K562 (cell line): ENCODE measurements around the gene CCDC9. TPM values are rescaled to one million over a fixed set of nuclear protein-coding genes. Genes with fewer than 3 reads are reported as not detected.

Experiments used
- AFF1 ChIP-seq, 2 experiments: fragments of 450-650 bp; IDR thresholded peaks; 2 replicates each; pipeline ENCODE4 v1.6.1; 2018; ENCODE audit warnings: mild to moderate bottlenecking in 2 of 2, low read depth in 1 of 2; ENCODE audit not compliant: partially characterized antibody in 2 of 2
- CCNT2 ChIP-seq: IDR thresholded peaks from 2 replicates; pipeline ENCODE4 v1.6.1; 2011; ENCODE audit warnings: borderline replicate concordance, low read depth, mild to moderate bottlenecking, moderate library complexity, mixed read lengths, low read length; ENCODE audit not compliant: insufficient read length; ENCODE audit errors: extremely low read depth
- CGGBP1 ChIP-seq: fragments of 250-450 bp; sonication (Bioruptor Pico); IDR thresholded peaks from 2 replicates; pipeline ENCODE4 v1.9.0; 2021; ENCODE audit warnings: mild to moderate bottlenecking
- CREB3 ChIP-seq: fragments of 450-650 bp; conservative IDR thresholded peaks from 2 replicates; pipeline ENCODE4 v1.6.1; 2016; ENCODE audit warnings: missing genetic modification characterization, low read depth, mild to moderate bottlenecking, missing compliant biosample characterization, moderate library complexity
- HBP1 ChIP-seq: fragments of 450-650 bp; formaldehyde crosslinking; IDR thresholded peaks from 2 replicates; pipeline ENCODE4 v1.4.0; 2022; ENCODE audit warnings: missing genetic modification characterization
- HNRNPLL ChIP-seq: fragments of 200-400 bp; formaldehyde crosslinking; IDR thresholded peaks from 2 replicates; pipeline ENCODE4 v1.6.1; 2017; ENCODE audit warnings: low read length, low read depth, mild to moderate bottlenecking; ENCODE audit not compliant: poor library complexity, severe bottlenecking
- NONO ChIP-seq, 2 experiments: fragments of 200-400 bp in 1 of 2; fragments of 450-650 bp in 1 of 2; formaldehyde crosslinking in 1 of 2; IDR thresholded peaks; 2 replicates each; pipeline ENCODE4 v1.6.1; 2017; ENCODE audit warnings: low read depth in 2 of 2, mild to moderate bottlenecking in 2 of 2, moderate library complexity in 2 of 2, low read length in 1 of 2
- RAD21 ChIP-seq, 2 experiments: fragments of 250-450 bp in 1 of 2; fragments of 450-650 bp in 1 of 2; sonication (Bioruptor Pico) in 1 of 2; formaldehyde crosslinking in 1 of 2; IDR thresholded peaks in 1 of 2; conservative IDR thresholded peaks in 1 of 2; 2 replicates each; pipeline versions ENCODE4 v1.4.0 to v1.8.0; 2020 to 2022; ENCODE audit warnings: mild to moderate bottlenecking in 2 of 2, moderate library complexity in 1 of 2
- RUNX1 ChIP-seq: sonication (generic); IDR thresholded peaks from 2 replicates; pipeline ENCODE4 v1.6.1; 2016; ENCODE audit warnings: antibody characterized with exemption, low read depth
- SMAD1 ChIP-seq: fragments of 150-350 bp; IDR thresholded peaks from 2 replicates; pipeline ENCODE4 v1.6.1; 2014; ENCODE audit warnings: low read length, low read depth; ENCODE audit not compliant: partially characterized antibody
- ZC3H11A ChIP-seq: IDR thresholded peaks from 2 replicates; pipeline ENCODE4 v1.6.1; 2012; ENCODE audit warnings: low read depth, low read length, improper control_type of control experiment
- ZNF282 ChIP-seq: sonication (generic); formaldehyde crosslinking; IDR thresholded peaks from 2 replicates; pipeline ENCODE4 v1.8.1; 2023; ENCODE audit warnings: missing genetic modification reagents
- ZNF3 ChIP-seq: fragments of 250-450 bp; sonication (Bioruptor Pico); IDR thresholded peaks from 2 replicates; pipeline ENCODE4 v1.5.0; 2021; ENCODE audit warnings: mild to moderate bottlenecking, moderate library complexity
- polyA plus RNA-seq, 8 experiments: library from polyadenylated mRNA; depleted of rRNA in 4 of 8; stranded (reverse) in 5 of 8; unstranded in 3 of 8; fragments of >200 nt; fragmentation: Nextera tagmentation in 2 of 8; fragmentation: Illumina TruSeq in 1 of 8; extraction: Ambion mirVana in 2 of 8; extraction: Trizol in 1 of 8; gene quantifications; 2 replicates each; pipeline versions ENCODE4 v1.2.1 to v1.2.3, GENCODE V29; 2011 to 2014; ENCODE audit warnings: inconsistent platforms in 1 of 8, missing spikeins in 1 of 8
- total RNA-seq, 7 experiments: library from RNA; depleted of rRNA in 6 of 7; stranded (reverse); fragments of >200 nt in 6 of 7; fragmentation: Illumina TruSeq in 2 of 7; extraction: Trizol in 2 of 7; gene quantifications; 2 replicates each; pipeline versions ENCODE4 v1.2.1 to v1.2.3, GENCODE V29; 2011 to 2021; ENCODE audit warnings: low replicate concordance in 1 of 7

CCDC9 gene
- total and polyA plus RNA-seq, 9 of the 15 experiments (the other 6 are each of a cell fraction or from before 2014, with no cell fraction given) = 0.23 to 38.6 (median 8.4) TPM

GRCh38 chr19:47227352-47228167 is 28.8 kb upstream of the CCDC9 start (continued):
- TF ChIP-seq HNRNPLL (no peak), AFF1 (IDR thresholded peaks at IDR 0.05; ENCODE audit: low read depth in 1 of 2, partially characterized antibody in 2 of 2) (peak; percentile 63 to 84), CCNT2 (peak; percentile 52), ZNF3 (CRISPR knock-in tag) (no peak), CGGBP1 (CRISPR knock-in tag) (no peak), RAD21 (CRISPR knock-in tag; conservative IDR thresholded peaks at IDR 0.05 in 1 of 2, IDR thresholded peaks at IDR 0.05 in 1 of 2) (no peak), CREB3 (tag) (no peak), ZC3H11A (no peak), HBP1 (CRISPR knock-in tag) (peak; percentile 14), ZNF282 (CRISPR knock-in tag) (no peak), SMAD1 (peak; percentile 64), NONO (IDR thresholded peaks at IDR 0.05; ENCODE audit: low read depth in 2 of 2, low read length in 1 of 2) (peak in 1 of 2 experiments; percentile 51; a peak in 1 of 4 replicates), RUNX1 (no peak)
